Activated CD8-positive, alpha-beta T cell treated with anti-CD3 and anti-CD28 coated beads for 36 hours (primary cell): ENCODE results near the gene KIRREL2. TPM values are rescaled to one million over a fixed set of nuclear protein-coding genes. Genes with fewer than 3 reads are reported as not detected.

Source experiments
- ATAC-seq: fragments of 200-7000 bp; cut with Tn5 transposase; one replicate; pipeline ENCODE4 v1.10.0; 2021; ENCODE audit warnings: mild to moderate bottlenecking, moderate library complexity
- CTCF ChIA-PET: fragments of 350-600 bp; sonication (Branson Sonifier 250); formaldehyde crosslinking; loops from one replicate; lab custom pipeline; 2021; ENCODE audit warnings: antibody characterized with exemption; lab: Charles Lee
- POLR2A ChIA-PET: fragments of 350-600 bp; sonication (Branson Sonifier 250); formaldehyde crosslinking; loops from one replicate; lab custom pipeline; 2021; ENCODE audit warnings: antibody characterized with exemption; lab: Charles Lee
- DNase-seq: peaks from one replicate; pipeline ENCODE4 v3.0.0-alpha.2; 2020
- H3K27ac Mint-ChIP-seq: one replicate; pipeline ENCODE4 v1.8.0; 2021; ENCODE audit warnings: mild to moderate bottlenecking, mixed read lengths
- H3K27me3 Mint-ChIP-seq: one replicate; pipeline ENCODE4 v1.8.0; 2021; ENCODE audit warnings: mixed read lengths
- H3K36me3 Mint-ChIP-seq: one replicate; pipeline ENCODE4 v1.8.0; 2021; ENCODE audit warnings: low read depth, mixed read lengths
- H3K4me1 Mint-ChIP-seq: one replicate; pipeline ENCODE4 v1.8.0; 2021; ENCODE audit warnings: low read depth, mixed read lengths
- H3K4me3 Mint-ChIP-seq: one replicate; pipeline ENCODE4 v1.8.0; 2021; ENCODE audit warnings: mild to moderate bottlenecking, moderate library complexity, mixed read lengths
- H3K9me3 Mint-ChIP-seq: one replicate; pipeline ENCODE4 v1.8.0; 2021; ENCODE audit warnings: mixed read lengths
- intact Hi-C: fragments of 100-400 bp; cut with micrococcal nuclease; formaldehyde crosslinking; loops from one replicate; pipeline ENCODE4 v1.10.0; 2022
- total RNA-seq, 2 experiments: library from RNA; stranded (reverse); gene quantifications; one replicate each; pipeline ENCODE4 v1.2.3, GENCODE V29; 2021
- TF ChIP-seq, protein P1 (sequence below): fragments of 200-600 bp; IDR thresholded peaks from one replicate; pipeline ENCODE4 v1.8.0; 2022; ENCODE audit warnings: antibody characterized with exemption, mild to moderate bottlenecking

The KIRREL2 gene
- total RNA-seq, 2 experiments from 2014 or later = 1.4 TPM

GRCh38 chr19:35848486-35848885 is 8.2 kb upstream of the KIRREL2 start:
- ATAC-seq = no peak

GRCh38 chr19:35848919-35849505 is 7.7 kb upstream of the KIRREL2 start:
- ATAC-seq (no peak), DNase-seq (no peak)
- H3K4me3 Mint-ChIP-seq = no peak overlapping the region
- H3K27ac Mint-ChIP-seq = no peak overlapping the region
- H3K4me1 Mint-ChIP-seq = peaks cover 17% of the 10 kb centered on the region
- TF ChIP-seq, protein P1, sequence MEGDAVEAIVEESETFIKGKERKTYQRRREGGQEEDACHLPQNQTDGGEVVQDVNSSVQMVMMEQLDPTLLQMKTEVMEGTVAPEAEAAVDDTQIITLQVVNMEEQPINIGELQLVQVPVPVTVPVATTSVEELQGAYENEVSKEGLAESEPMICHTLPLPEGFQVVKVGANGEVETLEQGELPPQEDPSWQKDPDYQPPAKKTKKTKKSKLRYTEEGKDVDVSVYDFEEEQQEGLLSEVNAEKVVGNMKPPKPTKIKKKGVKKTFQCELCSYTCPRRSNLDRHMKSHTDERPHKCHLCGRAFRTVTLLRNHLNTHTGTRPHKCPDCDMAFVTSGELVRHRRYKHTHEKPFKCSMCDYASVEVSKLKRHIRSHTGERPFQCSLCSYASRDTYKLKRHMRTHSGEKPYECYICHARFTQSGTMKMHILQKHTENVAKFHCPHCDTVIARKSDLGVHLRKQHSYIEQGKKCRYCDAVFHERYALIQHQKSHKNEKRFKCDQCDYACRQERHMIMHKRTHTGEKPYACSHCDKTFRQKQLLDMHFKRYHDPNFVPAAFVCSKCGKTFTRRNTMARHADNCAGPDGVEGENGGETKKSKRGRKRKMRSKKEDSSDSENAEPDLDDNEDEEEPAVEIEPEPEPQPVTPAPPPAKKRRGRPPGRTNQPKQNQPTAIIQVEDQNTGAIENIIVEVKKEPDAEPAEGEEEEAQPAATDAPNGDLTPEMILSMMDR = no peak
- peaks cover 39% of the 10 kb centered on the region for H3K27me3 Mint-ChIP-seq
- intact Hi-C loops = no loop called here
- ChIA-PET POLR2A (no interaction called here), CTCF (interaction anchor here (1.5 kb wide), 1 partner anchor 14 kb away, joined by 3 read pairs; no protein-coding TSS in a partner anchor)
- no peaks in the 10 kb centered on the region for H3K36me3 Mint-ChIP-seq
- H3K9me3 Mint-ChIP-seq = no peaks in the 10 kb centered on the region

More at GRCh38 chr19:35848486-35848885, 8.2 kb upstream of the KIRREL2 start:
- POLR2A ChIA-PET = no interaction called here
- Mint-ChIP-seq H3K4me1 (peaks cover 17% of the 10 kb centered on the region), H3K9me3 (no peaks in the 10 kb centered on the region), H3K27me3 (peaks cover 44% of the 10 kb centered on the region), H3K36me3 (no peaks in the 10 kb centered on the region), H3K27ac (no peak overlapping the region), H3K4me3 (no peak overlapping the region)
- TF ChIP-seq, protein P1 = no peak
- CTCF ChIA-PET = interaction anchor here (1.5 kb wide), 1 partner anchor 13 kb away, joined by 3 read pairs; no protein-coding TSS in a partner anchor
- intact Hi-C loops = no loop called here
- no peak for DNase-seq

DNA sequence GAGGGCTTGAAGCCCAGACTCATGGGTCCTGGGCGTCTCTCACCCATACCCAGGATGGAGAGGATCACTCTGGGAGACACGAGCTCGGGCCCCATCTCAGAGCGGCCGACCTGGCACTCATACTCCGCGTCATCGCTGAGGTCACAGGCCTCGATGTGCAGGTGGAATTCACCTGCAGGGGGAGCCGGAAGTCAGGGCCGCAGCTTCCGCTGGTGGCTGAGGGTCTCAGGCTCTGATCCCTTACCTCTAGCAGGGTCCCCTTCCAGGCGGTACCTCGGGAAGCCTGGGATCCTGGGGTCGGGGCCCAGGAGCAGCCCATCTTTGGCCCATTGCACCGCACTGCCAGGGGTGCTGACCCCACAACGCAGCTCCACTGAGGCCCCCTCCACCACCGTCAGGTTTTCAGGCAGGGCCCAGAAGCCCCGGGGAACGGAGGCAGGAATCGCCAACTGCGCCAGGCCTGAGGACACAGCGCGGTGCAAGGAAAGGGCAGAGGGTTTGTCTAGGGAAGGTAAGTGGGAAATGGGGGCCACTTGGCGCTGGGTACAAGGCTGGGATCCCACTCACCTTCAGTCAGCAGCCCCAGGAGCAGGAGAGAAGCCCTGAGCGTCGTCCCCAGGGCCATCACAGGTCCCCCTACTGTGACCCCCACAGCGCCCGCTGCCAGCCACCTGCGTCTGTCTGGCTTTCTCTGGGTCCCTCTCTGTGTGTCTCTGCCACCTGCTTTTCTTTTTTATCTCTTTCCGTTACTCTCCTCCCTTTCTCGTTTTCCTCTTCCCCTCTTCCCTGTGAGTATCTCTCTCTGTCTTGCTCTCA is 5.3 kb upstream of the KIRREL2 start:
- intact Hi-C loops = no loop called here
- TF ChIP-seq, protein P1 = peak; percentile 19
- peak overlapping the region; percentile 13 for H3K4me3 Mint-ChIP-seq
- peak overlapping the region; percentile 25 for H3K27ac Mint-ChIP-seq
- POLR2A ChIA-PET = no interaction called here
- H3K27me3 Mint-ChIP-seq = peaks cover 32% of the 10 kb centered on the region
- H3K36me3 Mint-ChIP-seq = no peaks in the 10 kb centered on the region
- CTCF ChIA-PET = interaction anchor here (1.5 kb wide), 1 partner anchor 16 kb away, joined by 3 read pairs; no protein-coding TSS in a partner anchor
- DNase-seq (peak; percentile 59), ATAC-seq (peak; percentile 42)
- H3K9me3 Mint-ChIP-seq = no peaks in the 10 kb centered on the region
- peaks cover 3% of the 10 kb centered on the region for H3K4me1 Mint-ChIP-seq

DNA sequence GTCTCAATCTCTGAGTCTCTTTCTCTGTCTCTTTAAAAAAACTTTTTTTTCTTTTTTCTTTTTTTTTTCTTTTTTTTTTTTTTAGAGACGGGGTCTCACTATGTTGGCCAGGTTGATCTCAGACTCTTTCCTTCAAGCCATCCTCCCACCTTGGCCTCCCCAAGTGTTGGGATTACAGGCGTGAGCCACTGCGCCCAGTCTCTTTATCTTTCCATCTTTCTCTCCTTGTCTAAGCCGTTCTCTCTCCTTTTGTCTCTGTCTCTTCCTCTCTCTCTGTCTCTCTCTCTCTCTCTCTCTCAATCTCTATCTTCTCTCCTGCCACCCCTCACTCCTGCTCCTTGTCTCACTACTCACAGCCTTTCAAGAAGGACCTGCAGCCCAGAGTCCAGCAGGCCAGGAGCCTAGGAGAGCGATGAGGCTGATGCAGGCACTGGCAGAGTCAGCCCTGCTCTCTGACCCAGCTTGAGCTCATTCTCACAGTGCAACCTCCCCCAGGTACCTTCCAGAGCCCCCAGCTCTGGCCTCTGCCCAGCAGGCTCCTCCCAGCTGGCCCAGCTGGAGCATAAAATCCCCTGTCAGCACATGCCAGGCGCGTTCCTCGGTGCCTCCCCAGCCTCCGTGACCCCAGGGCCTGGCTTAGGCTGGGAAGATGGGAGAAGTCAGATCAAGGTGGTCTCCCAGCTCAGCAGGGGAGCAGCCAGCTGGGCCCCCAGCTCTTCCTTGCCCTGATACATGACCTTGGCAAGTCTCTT is 4.5 kb upstream of the KIRREL2 start, which contains the start of gene NPHS1:
Gene NPHS1 (minus strand): TSS at position 476 of the 752 bp plus-strand sequence. CDS start 667 bp downstream, outside the sequence.
- no peaks in the 10 kb centered on the region for H3K9me3 Mint-ChIP-seq
- H3K36me3 Mint-ChIP-seq = no peaks in the 10 kb centered on the region
- H3K27me3 Mint-ChIP-seq = peaks cover 30% of the 10 kb centered on the region
- CTCF ChIA-PET = interaction anchor here (0.8 to 1.5 kb wide), 2 partner anchors 17 kb away, joined by 3 read pairs; no protein-coding TSS in a partner anchor
- intact Hi-C loops = no loop called here
- H3K4me3 Mint-ChIP-seq = peak within 1 kb of the TSS; percentile 13
- DNase-seq = no peak
- POLR2A ChIA-PET = interaction anchor here (1.2 kb wide), 1 partner anchor 9 kb away, joined by 5 read pairs; no protein-coding TSS in a partner anchor
- no peak for ATAC-seq
- TF ChIP-seq, protein P1 = no peak
- H3K27ac Mint-ChIP-seq = no peak within 1 kb of the TSS
- peaks cover 6% of the 10 kb centered on the region for H3K4me1 Mint-ChIP-seq
